EH (cell line): ENCODE data around the gene PCBP4.
"Not testable (repeated sequence)": the region's sequence is repeated elsewhere in the genome, so short reads cannot be mapped to it uniquely, and the experiment has no call there.

ENCODE experiments used
- DNase-seq: peaks from one replicate; pipeline ENCODE4 v3.0.0-alpha.2; 2015; ENCODE audit warnings: low read depth

The PCBP4 gene

GRCh38 chr3:51938780-51939425 lies 28.4 kb downstream of the PCBP4 start:
- DNase-seq: no peak

GRCh38 chr3:51937611-51938450 lies 29.4 kb downstream of the PCBP4 start:
- no peak for DNase-seq

GRCh38 chr3:51937014-51937413 lies 30.2 kb downstream of the PCBP4 start:
- peak; percentile 15 for DNase-seq

- no peak for DNase-seq
These were observed 31.1 kb downstream of the PCBP4 start for GRCh38 chr3:51935886-51936755.

- no peak for DNase-seq
These were observed 32.0 kb downstream of the PCBP4 start for GRCh38 chr3:51934991-51935885.

- no peak for DNase-seq
These were observed 33.0 kb downstream of the PCBP4 start for GRCh38 chr3:51934139-51934850.

GRCh38 chr3:51933471-51934138 lies 33.6 kb downstream of the PCBP4 start:
- no peak for DNase-seq

GRCh38 chr3:51932471-51933370 lies 34.5 kb downstream of the PCBP4 start:
- no peak for DNase-seq

GRCh38 chr3:51931756-51932155 lies 35.5 kb downstream of the PCBP4 start:
- DNase-seq: no peak

- no peak for DNase-seq
These were observed 36.8 kb downstream of the PCBP4 start for GRCh38 chr3:51930439-51930838.

GRCh38 chr3:51929420-51930003 lies 37.7 kb downstream of the PCBP4 start:
- peak; percentile 25 for DNase-seq

GRCh38 chr3:51928981-51929380 lies 38.3 kb downstream of the PCBP4 start:
- DNase-seq: not testable (repeated sequence)

- DNase-seq: no peak
These were observed 38.8 kb downstream of the PCBP4 start for GRCh38 chr3:51928438-51928837.

GRCh38 chr3:51927061-51927977 lies 39.9 kb downstream of the PCBP4 start:
- DNase-seq: no peak

GRCh38 chr3:51921081-51921578 lies 46.1 kb downstream of the PCBP4 start:
- DNase-seq: no peak

- DNase-seq: no peak
These were observed 50.8 kb downstream of the PCBP4 start for GRCh38 chr3:51916418-51916817.

- no peak for DNase-seq
These were observed 59.2 kb downstream of the PCBP4 start for GRCh38 chr3:51908026-51908425.
